Eye (tissue), 1 donor: ENCODE results near the gene LDOC1.
"Not testable (repeated sequence)": the region's sequence is repeated elsewhere in the genome, so short reads cannot be mapped to it uniquely, and the experiment has no call there.

Experiments used
- DNase-seq: peaks from one replicate; pipeline ENCODE4 v3.0.0-alpha.2; 2015

The LDOC1 gene

DNA sequence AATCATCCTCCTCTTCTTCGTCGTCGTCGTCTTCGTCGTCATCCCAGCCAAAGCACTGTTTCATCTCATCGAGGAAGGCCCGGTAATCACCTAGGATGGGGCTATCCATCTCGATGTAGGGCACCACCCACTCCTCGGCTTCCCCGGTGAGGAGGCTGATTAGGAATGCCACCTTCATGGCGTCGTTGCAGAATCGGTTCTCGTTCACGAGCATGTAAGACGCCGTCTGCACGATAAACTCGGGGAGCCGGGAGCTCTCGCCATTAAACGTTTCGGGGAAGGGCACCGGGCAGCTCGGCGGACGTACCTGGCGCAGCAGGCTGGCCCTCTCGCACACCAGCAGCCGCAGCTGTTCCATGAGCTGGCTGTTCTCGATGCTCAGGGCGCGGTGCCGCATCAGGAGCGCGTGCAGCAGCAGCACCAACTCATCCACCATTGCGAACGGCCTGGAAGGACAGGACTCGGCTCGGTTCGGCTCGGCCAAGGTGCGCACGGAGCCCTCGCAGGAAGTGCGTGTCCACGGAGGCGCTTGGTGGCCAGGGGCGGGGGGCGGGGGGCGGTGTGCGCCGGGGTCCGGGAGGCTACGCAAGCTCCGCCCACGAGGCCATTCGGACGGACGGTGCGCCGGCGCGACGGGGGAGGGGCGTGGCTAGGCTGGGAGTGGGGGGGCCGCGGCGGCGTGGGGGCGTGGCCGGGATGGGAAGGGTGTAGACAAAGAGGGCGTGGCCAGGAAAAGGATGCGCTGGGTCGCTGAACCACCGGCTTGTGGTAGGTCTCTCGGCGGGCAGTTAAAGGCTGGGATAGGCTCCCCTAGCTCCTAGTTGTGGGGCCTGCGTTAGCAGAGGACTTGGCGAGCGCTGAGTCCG is at the start of gene LDOC1:
Gene LDOC1 (minus strand): TSS at position 544 of the 866 bp plus-strand sequence. CDS start 108 bp downstream, at position 436.
- peak; percentile 92 for DNase-seq

DNA sequence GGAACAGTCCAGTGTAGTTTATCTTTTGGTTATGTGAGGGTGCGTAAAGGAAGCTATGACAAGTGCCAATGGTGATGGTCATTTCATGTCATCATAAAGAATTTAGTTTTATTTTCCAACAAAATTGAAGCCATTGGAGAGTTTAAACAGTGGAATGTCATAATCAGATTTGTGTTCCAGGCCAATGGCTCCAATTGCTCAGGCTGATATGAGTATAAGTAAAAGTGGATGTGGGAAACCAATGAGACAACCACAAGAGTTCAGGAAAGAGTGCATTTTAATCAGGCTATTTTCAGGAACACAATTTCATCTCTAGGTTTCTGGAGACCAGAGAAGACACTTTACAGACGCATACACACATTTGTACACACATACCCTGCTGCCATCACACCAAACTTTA is 44.7 kb upstream of the LDOC1 start:
- DNase-seq: no peak

DNA sequence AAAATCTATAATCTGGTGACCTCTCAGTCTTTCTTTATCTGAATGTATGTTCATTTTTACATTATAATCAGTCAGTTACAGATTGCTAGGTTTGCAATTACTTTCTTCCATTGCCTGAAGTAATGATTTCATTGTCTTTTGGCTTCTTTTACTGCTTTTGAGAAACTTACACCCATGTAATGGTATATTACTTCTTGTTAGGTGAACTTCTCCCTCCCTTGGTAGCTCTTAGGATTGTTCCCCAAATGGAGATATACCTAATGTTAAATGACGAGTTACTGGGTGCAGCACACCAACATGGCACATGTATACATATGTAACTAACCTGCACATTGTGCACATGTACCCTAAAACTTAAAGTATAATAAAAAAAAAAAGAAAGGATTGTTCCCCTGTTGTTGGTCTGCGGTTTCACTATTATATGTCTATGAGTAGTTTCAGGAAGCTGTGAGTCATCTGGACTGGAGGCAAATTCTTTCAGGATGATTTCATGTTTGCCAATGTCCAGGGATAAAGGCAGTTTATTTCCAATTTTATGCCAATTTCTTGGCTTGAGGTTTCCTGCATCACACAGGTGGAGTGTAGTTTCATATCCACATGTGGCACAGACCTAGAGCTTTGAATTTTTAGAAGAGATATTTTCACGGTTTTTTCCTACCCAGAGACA is 43.5 kb upstream of the LDOC1 start:
- DNase-seq: no peak

DNA sequence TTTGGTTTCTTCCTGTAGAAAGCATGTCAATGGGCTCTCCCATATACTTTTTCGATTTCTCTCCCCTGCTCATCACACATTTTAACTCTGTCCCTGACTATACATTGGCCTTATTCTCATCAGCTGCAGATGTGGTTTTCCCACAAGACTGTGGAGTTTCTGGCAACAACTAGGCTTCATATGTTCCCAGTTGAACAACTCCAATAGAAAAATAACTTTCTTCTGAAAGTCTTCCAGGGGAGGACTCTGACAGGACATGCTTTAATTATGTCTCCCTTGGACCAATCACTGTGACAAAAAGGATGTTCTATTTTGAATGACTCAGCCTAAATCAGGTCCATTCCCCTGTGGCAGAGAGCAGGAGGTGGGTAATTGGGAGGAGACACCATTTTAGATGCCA is 37.3 kb upstream of the LDOC1 start:
- no peak for DNase-seq

DNA sequence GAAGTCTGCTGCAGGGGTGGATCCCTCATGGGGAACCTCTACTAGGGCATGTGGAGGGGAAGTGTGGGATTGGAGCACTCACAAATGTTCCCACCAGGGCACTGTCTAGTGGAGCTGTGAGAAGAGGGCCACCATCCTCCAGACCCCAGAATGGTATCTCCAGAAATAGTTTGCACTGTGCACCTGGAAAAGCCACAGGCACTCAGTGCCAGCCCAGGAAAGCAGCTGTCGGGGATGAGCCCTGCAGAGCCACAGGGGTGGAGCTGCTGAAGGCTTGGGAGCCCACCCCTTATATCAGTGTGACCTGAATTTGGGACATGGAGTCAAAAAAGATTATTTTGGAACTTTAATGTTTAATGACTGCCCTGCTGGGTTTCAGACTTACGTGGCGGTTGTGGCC is 25.0 kb upstream of the LDOC1 start:
- no peak for DNase-seq

DNA sequence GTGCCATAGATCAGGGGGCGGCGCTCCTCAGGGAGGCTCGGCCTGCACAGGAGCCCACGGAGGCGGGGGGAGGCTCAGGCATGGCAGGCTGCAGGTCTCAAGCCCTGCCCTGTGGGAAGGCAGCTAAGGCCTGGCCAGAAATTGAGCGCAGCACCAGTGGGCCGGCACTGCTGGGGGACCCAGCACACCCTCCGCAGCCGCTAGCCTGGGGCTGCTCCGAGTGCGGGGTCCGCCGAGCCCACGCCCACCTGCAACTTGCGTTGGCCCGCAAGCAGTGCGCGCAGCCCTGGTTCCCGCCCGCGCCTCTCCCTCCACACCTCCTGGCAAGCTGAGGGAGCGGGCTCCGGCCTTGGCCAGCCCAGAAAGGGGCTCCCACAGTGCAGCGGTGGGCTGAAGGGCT is 11.6 kb upstream of the LDOC1 start:
- not testable (repeated sequence) for DNase-seq

DNA sequence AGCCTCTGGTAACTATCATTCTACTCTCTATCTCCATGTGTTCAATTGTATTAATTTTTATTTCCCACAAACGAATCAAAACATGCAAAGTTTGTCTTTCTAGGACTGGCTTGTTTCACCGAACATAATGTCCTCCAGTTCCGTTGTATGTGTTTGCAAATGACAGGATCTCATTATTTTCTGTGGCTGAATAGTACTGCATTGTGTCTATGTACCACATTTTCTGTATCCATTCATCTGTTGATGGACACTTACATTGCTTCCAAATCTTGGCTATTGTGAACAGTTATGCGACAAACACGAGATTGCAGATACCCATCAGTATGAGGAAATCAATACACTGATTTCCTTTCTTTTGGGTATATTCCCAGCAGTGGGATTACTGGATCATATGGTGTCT is 8.4 kb upstream of the LDOC1 start:
- DNase-seq: no peak

DNA sequence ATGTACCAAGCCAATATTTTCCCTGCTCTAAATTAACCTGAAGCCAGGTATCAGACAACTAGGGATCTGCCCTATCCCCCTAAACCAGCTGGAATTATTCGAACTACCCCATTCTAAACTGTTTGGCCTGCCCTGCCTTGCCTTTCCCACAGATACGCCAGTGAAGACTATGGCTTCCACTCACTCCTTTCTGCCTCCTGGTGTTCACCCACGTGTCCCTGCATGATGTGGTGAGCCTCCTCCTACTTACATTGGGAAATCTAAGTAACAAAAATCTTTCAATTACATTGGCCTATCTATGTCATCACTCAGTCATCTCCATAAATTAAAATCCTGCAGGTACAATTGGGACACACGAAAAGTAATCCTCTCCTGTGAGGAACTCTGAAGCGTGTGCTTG is 6.1 kb upstream of the LDOC1 start:
- no peak for DNase-seq

DNA sequence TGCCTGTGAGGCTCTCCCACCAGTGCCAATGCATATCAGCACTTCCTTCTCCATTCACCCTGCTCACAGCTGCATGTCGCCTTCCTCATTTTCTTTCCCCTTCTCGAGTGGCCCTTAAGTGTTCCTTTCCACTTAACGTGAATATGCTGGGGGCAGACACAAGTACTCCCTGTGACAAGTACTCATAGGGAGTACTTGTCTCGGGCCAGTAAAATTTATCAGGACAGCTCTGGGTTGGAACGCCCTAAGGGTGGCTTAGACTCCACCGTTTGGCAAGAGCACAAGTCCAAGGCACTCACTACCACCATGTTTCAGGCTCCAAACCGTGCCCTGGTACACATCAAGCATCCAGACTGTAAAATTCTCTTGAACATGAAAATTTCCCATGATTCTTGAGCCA is 3.9 kb upstream of the LDOC1 start:
- no peak for DNase-seq

DNA sequence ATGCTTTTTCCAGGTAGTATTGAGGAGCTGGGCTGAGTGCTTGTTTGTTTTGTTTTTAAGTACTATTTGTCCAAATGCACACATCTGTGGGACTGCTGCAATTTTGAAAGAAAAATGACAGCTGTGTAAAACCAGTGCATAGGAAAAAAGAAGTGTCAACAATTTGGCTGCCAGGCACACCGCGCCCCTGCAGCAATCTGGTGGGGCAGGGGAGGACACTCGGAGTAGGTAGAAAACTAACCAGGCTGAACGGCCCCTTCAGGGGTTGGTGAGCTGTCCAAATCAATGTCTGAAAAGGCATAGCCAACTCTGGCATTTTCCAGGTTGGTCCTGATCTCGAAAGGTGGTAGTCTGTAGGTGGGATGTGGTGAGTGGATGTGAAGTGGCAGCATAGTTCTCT is 1.1 kb downstream of the LDOC1 start:
- no peak for DNase-seq

DNA sequence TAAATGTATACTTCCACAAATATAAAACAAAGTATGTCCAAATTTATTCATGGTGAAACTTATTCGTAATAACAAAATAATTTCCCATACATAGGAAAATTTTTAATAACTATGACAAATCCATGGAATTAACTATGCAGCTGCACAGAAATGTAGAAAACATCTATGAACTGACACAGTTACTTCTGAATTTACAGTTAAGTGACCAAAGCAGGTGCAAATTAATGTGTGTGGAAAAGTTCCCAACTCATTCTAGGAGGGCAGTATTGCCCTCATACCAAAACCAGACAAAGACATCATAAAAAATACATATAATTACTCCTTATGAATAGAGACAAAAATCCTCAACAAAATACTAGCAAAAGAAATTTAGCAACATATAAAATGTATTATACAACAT is 12.5 kb downstream of the LDOC1 start:
- DNase-seq: no peak

DNA sequence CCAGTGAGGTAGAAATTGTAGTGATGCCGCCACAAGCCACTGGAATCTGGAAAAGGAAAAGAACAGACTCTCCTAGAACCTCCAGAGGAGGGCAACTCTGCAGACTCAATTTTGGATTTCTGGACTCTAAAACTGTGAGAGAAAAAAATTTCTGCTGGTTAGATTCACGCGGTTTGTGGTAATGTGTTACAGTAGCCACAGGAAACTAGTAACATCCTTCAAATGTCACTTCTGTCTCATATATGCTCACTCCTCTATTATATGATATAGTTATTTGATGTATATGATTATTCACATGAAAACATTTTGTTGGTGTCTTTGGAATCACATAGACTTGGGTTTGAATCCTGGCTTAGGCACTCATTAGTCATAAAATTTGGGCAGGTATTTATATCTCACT is 18.8 kb downstream of the LDOC1 start:
- DNase-seq: no peak

DNA sequence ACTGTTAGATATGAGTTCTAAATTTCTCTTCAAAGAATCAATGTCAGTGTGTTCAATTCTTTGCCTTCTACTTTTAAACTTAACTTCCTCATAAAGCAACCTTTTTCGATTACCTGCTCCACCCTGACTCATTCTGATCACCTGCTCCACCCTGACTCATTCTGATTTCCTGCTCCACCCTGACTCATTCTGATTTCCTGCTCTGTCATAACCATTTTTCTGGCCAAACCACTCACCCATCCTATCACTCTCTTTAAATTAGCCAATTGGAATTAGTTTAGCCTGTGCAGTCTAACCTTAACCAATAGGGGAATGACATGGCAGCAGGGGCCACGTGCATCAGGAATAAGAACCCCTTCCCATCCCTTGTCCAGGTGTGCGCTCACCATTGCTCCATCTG is 21.7 kb downstream of the LDOC1 start:
- DNase-seq: not testable (repeated sequence)

DNA sequence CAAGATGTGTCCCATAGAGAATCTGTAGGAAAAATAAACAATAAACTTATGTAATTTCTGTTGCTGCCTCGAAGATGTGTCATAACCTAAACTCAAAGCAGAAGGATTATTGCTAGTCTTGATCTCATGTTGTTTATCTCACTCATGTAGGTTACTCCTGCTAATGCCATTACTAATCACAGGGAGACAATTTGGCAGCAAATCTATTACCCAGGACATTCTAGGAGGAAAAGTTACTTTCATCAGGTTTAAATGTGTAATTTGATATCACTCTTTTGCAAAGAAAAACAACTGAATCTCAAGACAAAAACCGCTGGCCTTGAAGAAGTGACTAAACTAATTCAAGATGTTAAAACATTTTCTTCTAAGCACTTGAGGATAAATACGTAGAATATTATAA is 34.0 kb downstream of the LDOC1 start:
- no peak for DNase-seq

DNA sequence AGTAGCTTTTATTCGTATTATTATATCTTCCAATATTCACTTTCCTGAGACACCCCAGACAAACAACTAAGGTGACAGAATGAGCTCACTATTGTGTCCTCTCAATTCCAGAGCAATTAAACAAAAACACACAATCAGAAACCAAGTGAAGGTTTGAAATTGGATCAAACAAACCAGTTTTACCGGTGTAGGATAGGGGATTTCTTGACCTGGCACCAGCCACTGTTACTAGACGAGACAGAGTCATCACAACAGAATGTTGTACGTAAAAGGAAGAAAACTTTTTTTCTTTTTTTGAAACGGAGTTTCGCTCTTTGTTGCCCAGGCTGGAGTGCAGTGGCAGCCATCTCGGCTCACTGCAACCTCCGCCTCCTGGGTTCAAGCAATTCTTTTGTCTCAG is 43.7 kb downstream of the LDOC1 start:
- no peak for DNase-seq

DNA sequence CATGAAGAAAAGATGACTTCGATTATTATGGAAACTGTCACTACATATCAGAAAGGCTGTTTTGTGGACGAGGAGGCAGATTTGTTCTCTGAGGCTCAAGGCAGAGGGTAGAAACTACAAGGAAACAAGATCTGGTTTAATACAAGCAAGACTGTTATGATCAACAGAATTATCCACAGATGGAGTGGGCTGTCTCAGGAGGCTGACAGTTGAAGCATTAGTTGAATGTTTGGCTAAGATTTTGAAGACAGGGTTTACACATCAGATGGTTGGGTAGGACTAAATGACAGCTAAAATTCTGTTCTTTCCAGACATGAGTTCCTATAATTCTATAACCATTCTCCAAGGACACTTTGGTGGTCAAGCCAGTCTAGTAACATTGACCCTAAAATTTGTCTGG is 49.8 kb downstream of the LDOC1 start:
- no peak for DNase-seq
